ENCODE results near the gene WNK3.

WNK3 gene

DNA sequence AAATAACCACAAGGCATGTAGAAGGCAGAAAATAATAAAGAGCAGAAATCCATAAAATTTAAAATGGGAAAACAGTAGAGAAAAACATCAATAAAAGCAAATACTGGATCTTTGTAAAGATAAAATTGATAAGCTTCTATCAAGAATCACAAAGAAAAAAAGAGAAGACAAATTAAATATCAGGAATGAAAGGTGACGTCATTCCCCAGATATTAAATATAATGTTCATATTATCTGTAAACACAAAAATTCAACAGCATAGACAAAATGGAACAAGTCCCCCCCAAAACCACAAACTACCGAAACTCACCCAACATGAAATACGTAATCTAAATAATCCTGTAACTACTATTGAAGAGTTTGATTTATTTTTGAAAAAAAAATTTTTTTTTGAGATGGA is 144.2 kb downstream of the WNK3 start:
- no peak for TF ChIP-seq SPI1 (IDR thresholded peaks at IDR 0.05; ENCODE audit: borderline replicate concordance, low read depth)
- TF ChIP-seq, protein P1, sequence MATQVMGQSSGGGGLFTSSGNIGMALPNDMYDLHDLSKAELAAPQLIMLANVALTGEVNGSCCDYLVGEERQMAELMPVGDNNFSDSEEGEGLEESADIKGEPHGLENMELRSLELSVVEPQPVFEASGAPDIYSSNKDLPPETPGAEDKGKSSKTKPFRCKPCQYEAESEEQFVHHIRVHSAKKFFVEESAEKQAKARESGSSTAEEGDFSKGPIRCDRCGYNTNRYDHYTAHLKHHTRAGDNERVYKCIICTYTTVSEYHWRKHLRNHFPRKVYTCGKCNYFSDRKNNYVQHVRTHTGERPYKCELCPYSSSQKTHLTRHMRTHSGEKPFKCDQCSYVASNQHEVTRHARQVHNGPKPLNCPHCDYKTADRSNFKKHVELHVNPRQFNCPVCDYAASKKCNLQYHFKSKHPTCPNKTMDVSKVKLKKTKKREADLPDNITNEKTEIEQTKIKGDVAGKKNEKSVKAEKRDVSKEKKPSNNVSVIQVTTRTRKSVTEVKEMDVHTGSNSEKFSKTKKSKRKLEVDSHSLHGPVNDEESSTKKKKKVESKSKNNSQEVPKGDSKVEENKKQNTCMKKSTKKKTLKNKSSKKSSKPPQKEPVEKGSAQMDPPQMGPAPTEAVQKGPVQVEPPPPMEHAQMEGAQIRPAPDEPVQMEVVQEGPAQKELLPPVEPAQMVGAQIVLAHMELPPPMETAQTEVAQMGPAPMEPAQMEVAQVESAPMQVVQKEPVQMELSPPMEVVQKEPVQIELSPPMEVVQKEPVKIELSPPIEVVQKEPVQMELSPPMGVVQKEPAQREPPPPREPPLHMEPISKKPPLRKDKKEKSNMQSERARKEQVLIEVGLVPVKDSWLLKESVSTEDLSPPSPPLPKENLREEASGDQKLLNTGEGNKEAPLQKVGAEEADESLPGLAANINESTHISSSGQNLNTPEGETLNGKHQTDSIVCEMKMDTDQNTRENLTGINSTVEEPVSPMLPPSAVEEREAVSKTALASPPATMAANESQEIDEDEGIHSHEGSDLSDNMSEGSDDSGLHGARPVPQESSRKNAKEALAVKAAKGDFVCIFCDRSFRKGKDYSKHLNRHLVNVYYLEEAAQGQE (IDR thresholded peaks at IDR 0.05; ENCODE audit: insufficient replicate concordance, low read depth), result no peak
- no peak for TF ChIP-seq GABPA (IDR thresholded peaks at IDR 0.05; ENCODE audit: low read depth)
- TF ChIP-seq POLR2AphosphoS5 (IDR thresholded peaks at IDR 0.05; ENCODE audit: low read depth), result no peak
- TF ChIP-seq, protein P2, sequence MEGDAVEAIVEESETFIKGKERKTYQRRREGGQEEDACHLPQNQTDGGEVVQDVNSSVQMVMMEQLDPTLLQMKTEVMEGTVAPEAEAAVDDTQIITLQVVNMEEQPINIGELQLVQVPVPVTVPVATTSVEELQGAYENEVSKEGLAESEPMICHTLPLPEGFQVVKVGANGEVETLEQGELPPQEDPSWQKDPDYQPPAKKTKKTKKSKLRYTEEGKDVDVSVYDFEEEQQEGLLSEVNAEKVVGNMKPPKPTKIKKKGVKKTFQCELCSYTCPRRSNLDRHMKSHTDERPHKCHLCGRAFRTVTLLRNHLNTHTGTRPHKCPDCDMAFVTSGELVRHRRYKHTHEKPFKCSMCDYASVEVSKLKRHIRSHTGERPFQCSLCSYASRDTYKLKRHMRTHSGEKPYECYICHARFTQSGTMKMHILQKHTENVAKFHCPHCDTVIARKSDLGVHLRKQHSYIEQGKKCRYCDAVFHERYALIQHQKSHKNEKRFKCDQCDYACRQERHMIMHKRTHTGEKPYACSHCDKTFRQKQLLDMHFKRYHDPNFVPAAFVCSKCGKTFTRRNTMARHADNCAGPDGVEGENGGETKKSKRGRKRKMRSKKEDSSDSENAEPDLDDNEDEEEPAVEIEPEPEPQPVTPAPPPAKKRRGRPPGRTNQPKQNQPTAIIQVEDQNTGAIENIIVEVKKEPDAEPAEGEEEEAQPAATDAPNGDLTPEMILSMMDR (IDR thresholded peaks at IDR 0.05; ENCODE audit: insufficient read depth, low read length), result no peak
- no peak overlapping the region for H3K27ac ChIP-seq (replicated peaks)
- DNase-seq (ENCODE audit: low read depth in 1 of 2, low spot score in 1 of 2), result no peak
- H3K4me3 ChIP-seq (replicated peaks; ENCODE audit: insufficient read depth, low read length), result no peak overlapping the region
- H3K27me3 ChIP-seq (ENCODE audit: insufficient read depth, poor library complexity, severe bottlenecking), result no peaks in the 10 kb centered on the region

DNA sequence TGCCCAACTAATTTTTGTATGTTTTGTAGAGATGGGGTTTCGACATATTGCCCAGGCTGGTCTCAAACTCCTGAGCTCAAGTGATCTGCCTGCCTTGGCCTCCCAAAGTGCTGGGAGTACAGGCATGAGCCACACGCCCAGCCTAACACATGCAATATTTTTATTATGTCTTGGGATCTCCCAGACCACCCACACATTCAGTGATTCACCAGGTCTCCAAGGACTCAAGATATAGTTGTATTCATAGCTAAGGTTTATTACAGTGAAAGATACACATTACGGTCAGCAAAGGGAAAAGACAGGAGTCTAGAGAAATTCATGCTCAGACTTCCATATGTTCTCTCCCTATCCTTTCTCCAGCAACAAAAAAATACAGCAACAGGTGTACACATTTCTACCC is 149.3 kb downstream of the WNK3 start:
- H3K4me3 ChIP-seq (replicated peaks; ENCODE audit: insufficient read depth, low read length), result no peak overlapping the region
- TF ChIP-seq, protein P1 (IDR thresholded peaks at IDR 0.05; ENCODE audit: insufficient replicate concordance, low read depth), result no peak
- TF ChIP-seq GABPA (IDR thresholded peaks at IDR 0.05; ENCODE audit: low read depth), result no peak
- TF ChIP-seq POLR2AphosphoS5 (IDR thresholded peaks at IDR 0.05; ENCODE audit: low read depth), result no peak
- TF ChIP-seq SPI1 (IDR thresholded peaks at IDR 0.05; ENCODE audit: borderline replicate concordance, low read depth), result no peak
- TF ChIP-seq, protein P2 (IDR thresholded peaks at IDR 0.05; ENCODE audit: insufficient read depth, low read length), result no peak
- DNase-seq (ENCODE audit: low read depth in 1 of 2, low spot score in 1 of 2), result no peak
- H3K27ac ChIP-seq (replicated peaks), result no peak overlapping the region
- H3K27me3 ChIP-seq (ENCODE audit: insufficient read depth, poor library complexity, severe bottlenecking), result no peaks in the 10 kb centered on the region

DNA sequence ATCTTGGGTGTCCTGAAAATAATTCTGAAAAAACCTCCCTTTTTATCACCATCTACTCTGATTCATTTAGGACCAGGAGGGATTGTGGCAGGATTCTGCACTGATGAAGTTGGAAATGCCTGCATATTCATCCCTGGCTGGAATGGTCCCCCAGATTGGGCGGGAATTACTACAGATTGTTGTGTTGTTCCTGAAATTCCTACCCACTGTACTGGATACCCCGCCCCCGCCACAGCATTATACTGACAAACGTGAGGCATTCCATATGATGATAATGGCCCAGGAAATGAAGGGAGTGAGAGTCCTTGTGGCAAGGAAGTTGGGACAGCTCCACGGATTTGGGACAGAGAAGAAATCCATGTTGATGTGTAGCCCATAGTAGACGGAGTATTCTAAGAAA is 159.6 kb downstream of the WNK3 start:
- peaks cover 7% of the 10 kb centered on the region for H3K27me3 ChIP-seq (ENCODE audit: insufficient read depth, poor library complexity, severe bottlenecking)
- DNase-seq (ENCODE audit: low read depth in 1 of 2, low spot score in 1 of 2), result no peak
- no peak overlapping the region for H3K27ac ChIP-seq (replicated peaks)
- TF ChIP-seq, protein P1 (IDR thresholded peaks at IDR 0.05; ENCODE audit: insufficient replicate concordance, low read depth), result no peak
- TF ChIP-seq GABPA (IDR thresholded peaks at IDR 0.05; ENCODE audit: low read depth), result no peak
- no peak for TF ChIP-seq POLR2AphosphoS5 (IDR thresholded peaks at IDR 0.05; ENCODE audit: low read depth)
- TF ChIP-seq, protein P2 (IDR thresholded peaks at IDR 0.05; ENCODE audit: insufficient read depth, low read length), result no peak
- TF ChIP-seq SPI1 (IDR thresholded peaks at IDR 0.05; ENCODE audit: borderline replicate concordance, low read depth), result no peak
- H3K4me3 ChIP-seq (replicated peaks; ENCODE audit: insufficient read depth, low read length), result no peak overlapping the region
